HCT116 (cell line): ENCODE data around the gene RPL37A.

Experiments used
- EZH2 ChIP-seq: fragments of 200-600 bp; sonication (generic); IDR thresholded peaks from 2 replicates; pipeline ENCODE4 v1.6.1; 2017; ENCODE audit warnings: antibody characterized with exemption, mixed run types
- JUND ChIP-seq: IDR thresholded peaks from 2 replicates; pipeline ENCODE4 v1.6.1; 2012
- POLR2A ChIP-seq: IDR thresholded peaks from 2 replicates; pipeline ENCODE4 v1.7.0; 2011; ENCODE audit warnings: borderline replicate concordance; ENCODE audit not compliant: insufficient read depth, insufficient read length; ENCODE audit errors: extremely low read depth
- POLR2AphosphoS5 ChIP-seq: IDR thresholded peaks from 2 replicates; pipeline ENCODE4 v1.6.1; 2011; ENCODE audit warnings: mild to moderate bottlenecking, low read depth, low read length, moderate library complexity
- TCF7L2 ChIP-seq: IDR thresholded peaks from 2 replicates; pipeline ENCODE4 v1.7.0; 2011; ENCODE audit warnings: borderline replicate concordance, inconsistent platforms; ENCODE audit not compliant: insufficient read depth, insufficient read length; ENCODE audit errors: extremely low read depth
- ZNF274 ChIP-seq: fragments of 200-500 bp; sonication (Bioruptor generic); IDR thresholded peaks from 2 replicates; pipeline ENCODE4 v1.6.1; 2014; ENCODE audit warnings: mild to moderate bottlenecking, low read depth, low read length, inconsistent platforms
- TF ChIP-seq, protein P1 (sequence below), 3 experiments: fragments of 200-600 bp in 1 of 3; sonication (generic) in 1 of 3; IDR thresholded peaks in 2 of 3; conservative IDR thresholded peaks in 1 of 3; 2 replicates each; pipeline ENCODE4 v1.5.1; 2012 to 2017; ENCODE audit warnings: low read depth in 2 of 3, low read length in 2 of 3, antibody characterized with exemption in 1 of 3, borderline replicate concordance in 1 of 3, control low read depth in 1 of 3, mild to moderate bottlenecking in 1 of 3, mixed read lengths in 1 of 3, mixed run types in 1 of 3, moderate library complexity in 1 of 3; ENCODE audit not compliant: insufficient read depth in 1 of 3
- TF ChIP-seq, protein P2 (sequence below): IDR thresholded peaks from 2 replicates; pipeline ENCODE4 v1.6.1; 2011; ENCODE audit warnings: mild to moderate bottlenecking, low read length, moderate library complexity; ENCODE audit not compliant: insufficient replicate concordance; ENCODE audit errors: extremely low read depth

DNA sequence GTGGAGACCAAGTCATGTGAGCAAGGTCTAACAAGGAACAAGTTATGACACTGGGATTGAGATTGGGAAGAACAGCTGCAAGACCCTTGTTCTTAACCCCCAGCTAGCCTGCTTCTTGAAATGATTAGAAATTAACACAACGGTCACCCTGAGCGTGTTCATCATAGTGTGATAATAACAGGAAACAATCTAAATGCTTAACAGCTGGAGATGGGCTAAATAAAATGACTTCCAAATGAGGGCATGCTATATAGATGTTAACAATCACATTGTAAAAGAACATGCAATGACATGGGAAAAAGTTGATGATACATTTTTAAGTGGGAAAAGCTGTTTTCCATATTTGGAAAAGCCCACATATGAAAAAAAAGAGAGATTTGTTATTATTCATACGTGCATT is 47.6 kb downstream of the RPL37A start:
- TF ChIP-seq, protein P1, sequence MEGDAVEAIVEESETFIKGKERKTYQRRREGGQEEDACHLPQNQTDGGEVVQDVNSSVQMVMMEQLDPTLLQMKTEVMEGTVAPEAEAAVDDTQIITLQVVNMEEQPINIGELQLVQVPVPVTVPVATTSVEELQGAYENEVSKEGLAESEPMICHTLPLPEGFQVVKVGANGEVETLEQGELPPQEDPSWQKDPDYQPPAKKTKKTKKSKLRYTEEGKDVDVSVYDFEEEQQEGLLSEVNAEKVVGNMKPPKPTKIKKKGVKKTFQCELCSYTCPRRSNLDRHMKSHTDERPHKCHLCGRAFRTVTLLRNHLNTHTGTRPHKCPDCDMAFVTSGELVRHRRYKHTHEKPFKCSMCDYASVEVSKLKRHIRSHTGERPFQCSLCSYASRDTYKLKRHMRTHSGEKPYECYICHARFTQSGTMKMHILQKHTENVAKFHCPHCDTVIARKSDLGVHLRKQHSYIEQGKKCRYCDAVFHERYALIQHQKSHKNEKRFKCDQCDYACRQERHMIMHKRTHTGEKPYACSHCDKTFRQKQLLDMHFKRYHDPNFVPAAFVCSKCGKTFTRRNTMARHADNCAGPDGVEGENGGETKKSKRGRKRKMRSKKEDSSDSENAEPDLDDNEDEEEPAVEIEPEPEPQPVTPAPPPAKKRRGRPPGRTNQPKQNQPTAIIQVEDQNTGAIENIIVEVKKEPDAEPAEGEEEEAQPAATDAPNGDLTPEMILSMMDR (IDR thresholded peaks at IDR 0.05 in 2 of 3, conservative IDR thresholded peaks at IDR 0.05 in 1 of 3; ENCODE audit: borderline replicate concordance in 1 of 3, insufficient read depth in 1 of 3, low read depth in 2 of 3, low read length in 2 of 3) = no peak
- no peak for TF ChIP-seq ZNF274
- TF ChIP-seq POLR2A = no peak
- TF ChIP-seq, protein P2, sequence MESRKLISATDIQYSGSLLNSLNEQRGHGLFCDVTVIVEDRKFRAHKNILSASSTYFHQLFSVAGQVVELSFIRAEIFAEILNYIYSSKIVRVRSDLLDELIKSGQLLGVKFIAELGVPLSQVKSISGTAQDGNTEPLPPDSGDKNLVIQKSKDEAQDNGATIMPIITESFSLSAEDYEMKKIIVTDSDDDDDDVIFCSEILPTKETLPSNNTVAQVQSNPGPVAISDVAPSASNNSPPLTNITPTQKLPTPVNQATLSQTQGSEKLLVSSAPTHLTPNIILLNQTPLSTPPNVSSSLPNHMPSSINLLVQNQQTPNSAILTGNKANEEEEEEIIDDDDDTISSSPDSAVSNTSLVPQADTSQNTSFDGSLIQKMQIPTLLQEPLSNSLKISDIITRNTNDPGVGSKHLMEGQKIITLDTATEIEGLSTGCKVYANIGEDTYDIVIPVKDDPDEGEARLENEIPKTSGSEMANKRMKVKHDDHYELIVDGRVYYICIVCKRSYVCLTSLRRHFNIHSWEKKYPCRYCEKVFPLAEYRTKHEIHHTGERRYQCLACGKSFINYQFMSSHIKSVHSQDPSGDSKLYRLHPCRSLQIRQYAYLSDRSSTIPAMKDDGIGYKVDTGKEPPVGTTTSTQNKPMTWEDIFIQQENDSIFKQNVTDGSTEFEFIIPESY = no peak
- no peak for TF ChIP-seq TCF7L2
- no peak for TF ChIP-seq POLR2AphosphoS5
- no peak for TF ChIP-seq EZH2
- TF ChIP-seq JUND = no peak
